Measurements from ENCODE around the gene ANGPT4. TPM values are rescaled to one million over a fixed set of nuclear protein-coding genes. Genes with fewer than 3 reads are reported as not detected.

The ANGPT4 gene
- total RNA-seq, 1 experiment from 2014 or later, result not detected

GRCh38 chr20:826695-827323, 89.3 kb downstream of the ANGPT4 start:
- DNase-seq, result no peak
- CTCF ChIA-PET, result no interaction called here
- Histone ChIP-seq H3K9me2 (ENCODE audit: insufficient read depth) (no peaks in the 10 kb centered on the region), H3K36me3 (ENCODE audit: low read depth) (no peaks in the 10 kb centered on the region), H3K79me2 (ENCODE audit: low read depth) (no peaks in the 10 kb centered on the region), H3K27me3 (ENCODE audit: insufficient read depth, low read depth) (no peaks in the 10 kb centered on the region), H3K4me1 (replicated peaks; ENCODE audit: insufficient read depth) (peaks cover 21% of the 10 kb centered on the region), H3K27ac (no peak overlapping the region), H3F3A (ENCODE audit: insufficient read depth, low read depth) (peaks cover 14% of the 10 kb centered on the region; the same call in 1 of the 2 replicates), H2AFZ (no peak overlapping the region), H3K9me3 (ENCODE audit: insufficient read depth, low read depth) (no peaks in the 10 kb centered on the region), H3K4me2 (no peak overlapping the region), H4K20me1 (ENCODE audit: insufficient read depth) (no peaks in the 10 kb centered on the region), H3K4me3 (no peak overlapping the region)
- BruUV-seq (replicated peaks), result no TSS peak
- TF ChIP-seq EZH2 (IDR thresholded peaks at IDR 0.05; ENCODE audit: low read depth) (no peak), CTCF (conservative IDR thresholded peaks at IDR 0.05) (no peak)
- intact Hi-C loops (cut with micrococcal nuclease; ENCODE audit: unreplicated experiment), result no loop called here
- POLR2A ChIA-PET (ENCODE audit: unreplicated experiment), result no interaction called here

- H3K9me3 ChIP-seq (ENCODE audit: insufficient read depth, low read depth), result no peaks in the 10 kb centered on the region
- no TSS peak for BruUV-seq (replicated peaks)
- intact Hi-C loops (cut with micrococcal nuclease; ENCODE audit: unreplicated experiment), result no loop called here
- no peak overlapping the region for H3K27ac ChIP-seq
- H3K4me2 ChIP-seq, result no peak overlapping the region
- no peaks in the 10 kb centered on the region for H3K36me3 ChIP-seq (ENCODE audit: low read depth)
- no peaks in the 10 kb centered on the region for H4K20me1 ChIP-seq (ENCODE audit: insufficient read depth)
- ChIA-PET POLR2A (ENCODE audit: unreplicated experiment) (no interaction called here), CTCF (no interaction called here)
- peaks cover 21% of the 10 kb centered on the region for H3K4me1 ChIP-seq (replicated peaks; ENCODE audit: insufficient read depth)
- no peak for DNase-seq
- TF ChIP-seq CTCF (conservative IDR thresholded peaks at IDR 0.05), result no peak
- no peak for TF ChIP-seq EZH2 (IDR thresholded peaks at IDR 0.05; ENCODE audit: low read depth)
- H3K9me2 ChIP-seq (ENCODE audit: insufficient read depth), result no peaks in the 10 kb centered on the region
- H3F3A ChIP-seq (ENCODE audit: insufficient read depth, low read depth), result peaks cover 14% of the 10 kb centered on the region; the same call in 1 of the 2 replicates
- no peaks in the 10 kb centered on the region for H3K27me3 ChIP-seq (ENCODE audit: insufficient read depth, low read depth)
- H2AFZ ChIP-seq, result no peak overlapping the region
- no peak overlapping the region for H3K4me3 ChIP-seq
- H3K79me2 ChIP-seq (ENCODE audit: low read depth), result no peaks in the 10 kb centered on the region
Measured at GRCh38 chr20:825710-826421, 90.3 kb downstream of the ANGPT4 start.

GRCh38 chr20:824916-825315, 91.2 kb downstream of the ANGPT4 start:
- H3K27me3 ChIP-seq (ENCODE audit: insufficient read depth, low read depth), result no peaks in the 10 kb centered on the region
- peaks cover 11% of the 10 kb centered on the region for H3K4me1 ChIP-seq (replicated peaks; ENCODE audit: insufficient read depth)
- H3F3A ChIP-seq (ENCODE audit: insufficient read depth, low read depth), result peaks cover 6% of the 10 kb centered on the region; the same call in 1 of the 2 replicates
- no peak for TF ChIP-seq EZH2 (IDR thresholded peaks at IDR 0.05; ENCODE audit: low read depth)
- no peak for TF ChIP-seq CTCF (conservative IDR thresholded peaks at IDR 0.05)
- H2AFZ ChIP-seq, result no peak overlapping the region
- no peaks in the 10 kb centered on the region for H3K79me2 ChIP-seq (ENCODE audit: low read depth)
- H3K4me2 ChIP-seq, result no peak overlapping the region
- no peak for DNase-seq
- no peak overlapping the region for H3K4me3 ChIP-seq
- intact Hi-C loops (cut with micrococcal nuclease; ENCODE audit: unreplicated experiment), result no loop called here
- H3K9me2 ChIP-seq (ENCODE audit: insufficient read depth), result no peaks in the 10 kb centered on the region
- no peaks in the 10 kb centered on the region for H4K20me1 ChIP-seq (ENCODE audit: insufficient read depth)
- no peaks in the 10 kb centered on the region for H3K9me3 ChIP-seq (ENCODE audit: insufficient read depth, low read depth)
- no peak overlapping the region for H3K27ac ChIP-seq
- POLR2A ChIA-PET (ENCODE audit: unreplicated experiment), result no interaction called here
- no TSS peak for BruUV-seq (replicated peaks)
- no peaks in the 10 kb centered on the region for H3K36me3 ChIP-seq (ENCODE audit: low read depth)
- CTCF ChIA-PET, result no interaction called here
